CD4-positive, alpha-beta T cell (primary cell): ENCODE results near the gene MORN5. TPM values are rescaled to one million over a fixed set of nuclear protein-coding genes. Genes with fewer than 3 reads are reported as not detected.

ENCODE experiments used
- ATAC-seq: fragments of 200-7000 bp; cut with Tn5 transposase; one replicate; pipeline ENCODE4 v1.10.0; 2022; ENCODE audit warnings: mild to moderate bottlenecking; ENCODE audit not compliant: poor library complexity
- CTCF ChIA-PET: fragments of 350-600 bp; sonication (Branson Sonifier 250); formaldehyde crosslinking; loops from one replicate; lab custom pipeline; 2021; ENCODE audit warnings: antibody characterized with exemption, inconsistent platforms; lab: Charles Lee
- POLR2A ChIA-PET: fragments of 350-600 bp; sonication (Branson Sonifier 250); formaldehyde crosslinking; loops from one replicate; lab custom pipeline; 2021; ENCODE audit warnings: antibody characterized with exemption, inconsistent platforms; lab: Charles Lee
- DNase-seq, 14 experiments: peaks; one replicate each; pipeline ENCODE4 v3.0.0-alpha.2; 2013 to 2020; ENCODE audit warnings: mixed read lengths in 2 of 14
- H3K27ac ChIP-seq, 2 donors: one replicate each; pipeline versions ENCODE4 v1.5.1 to v1.7.0; 2013; ENCODE audit warnings: low read length in 2 of 2, low read depth in 1 of 2, mild to moderate bottlenecking in 1 of 2
- H3K27me3 ChIP-seq, 2 experiments: 1 replicate in 1 of 2; 2 replicates in 1 of 2; pipeline versions ENCODE4 v1.6.1 to v1.7.0; 2013; ENCODE audit warnings: low read length in 2 of 2, control low read depth in 1 of 2, mild to moderate bottlenecking in 1 of 2, moderate library complexity in 1 of 2; ENCODE audit not compliant: insufficient read depth in 2 of 2, control insufficient read depth in 1 of 2
- H3K36me3 ChIP-seq: one replicate; pipeline ENCODE4 v1.6.1; 2013; ENCODE audit warnings: low read length, control low read depth; ENCODE audit not compliant: insufficient read depth
- H3K4me1 ChIP-seq: one replicate; pipeline ENCODE4 v1.6.1; 2013; ENCODE audit warnings: low read length, control low read depth; ENCODE audit not compliant: insufficient read depth
- H3K4me3 ChIP-seq: one replicate; pipeline ENCODE4 v1.5.1; 2013; ENCODE audit warnings: mild to moderate bottlenecking, low read length, moderate library complexity
- H3K9me3 ChIP-seq, 2 experiments: 1 replicate in 1 of 2; 2 replicates in 1 of 2; pipeline versions ENCODE4 v1.6.1 to v1.7.0; 2013; ENCODE audit warnings: low read length in 2 of 2, mild to moderate bottlenecking in 2 of 2, control low read depth in 1 of 2, moderate library complexity in 1 of 2; ENCODE audit not compliant: control insufficient read depth in 1 of 2, insufficient read depth in 1 of 2
- H3K27ac Mint-ChIP-seq: one replicate; pipeline ENCODE4 v1.8.0; 2020; ENCODE audit warnings: mixed read lengths
- H3K27me3 Mint-ChIP-seq: one replicate; pipeline ENCODE4 v1.8.0; 2021; ENCODE audit warnings: mixed read lengths
- H3K36me3 Mint-ChIP-seq: one replicate; pipeline ENCODE4 v1.8.0; 2021; ENCODE audit warnings: low read depth, mixed read lengths
- H3K4me1 Mint-ChIP-seq: one replicate; pipeline ENCODE4 v1.8.0; 2021; ENCODE audit warnings: low read depth, mixed read lengths
- H3K4me3 Mint-ChIP-seq: one replicate; pipeline ENCODE4 v1.8.0; 2020; ENCODE audit warnings: mild to moderate bottlenecking, mixed read lengths
- H3K9me3 Mint-ChIP-seq: one replicate; pipeline ENCODE4 v1.8.0; 2020; ENCODE audit warnings: mixed read lengths
- CTCF ChIP-seq: fragments of 200-600 bp; IDR thresholded peaks from one replicate; pipeline ENCODE4 v1.8.0; 2022; ENCODE audit warnings: antibody characterized with exemption, mild to moderate bottlenecking
- intact Hi-C, 2 experiments: fragments of 100-400 bp; cut with DNase I in 1 of 2; cut with micrococcal nuclease in 1 of 2; formaldehyde crosslinking; loops; one replicate each; pipeline versions ENCODE4 v1.15.1 to v1.9.0; 2023 to 2025; cut with DNase I, micrococcal nuclease
- total RNA-seq, 174 experiments: library from RNA in 2 of 174; stranded (reverse) in 2 of 174; gene quantifications; one replicate each; pipeline ENCODE4 v1.2.3 and lab custom pipeline; 2021 to 2026

Gene MORN5
- total RNA-seq, 2 experiments from 2014 or later = not detected

- intact Hi-C loops = no loop called here
- no peaks in the 10 kb centered on the region for H3K36me3 Mint-ChIP-seq
- POLR2A ChIA-PET = no interaction called here
Measured at GRCh38 chr9:122193651-122194050, 33.9 kb downstream of the MORN5 start.

GRCh38 chr9:122195875-122196274 lies 36.2 kb downstream of the MORN5 start:
- no peaks in the 10 kb centered on the region for H3K27me3 Mint-ChIP-seq
- H3K4me3 Mint-ChIP-seq = no peak overlapping the region
- no peaks in the 10 kb centered on the region for H3K9me3 ChIP-seq
- intact Hi-C loops = no loop called here
- H3K36me3 Mint-ChIP-seq = no peaks in the 10 kb centered on the region
- CTCF ChIA-PET = no interaction called here
- H3K9me3 Mint-ChIP-seq = no peaks in the 10 kb centered on the region
- POLR2A ChIA-PET = no interaction called here
- H3K36me3 ChIP-seq = no peaks in the 10 kb centered on the region
- ATAC-seq (no peak), DNase-seq (no peak)
- no peak overlapping the region for H3K27ac Mint-ChIP-seq
- no peak overlapping the region for H3K4me3 ChIP-seq
- TF ChIP-seq CTCF = no peak
- H3K4me1 Mint-ChIP-seq = no peaks in the 10 kb centered on the region
- H3K27me3 ChIP-seq = peaks cover 0 to 3% of the 10 kb centered on the region in 2 experiments
- H3K27ac ChIP-seq = no peak overlapping the region
- H3K4me1 ChIP-seq = no peaks in the 10 kb centered on the region

More at GRCh38 chr9:122193651-122194050, 33.9 kb downstream of the MORN5 start:
- Histone ChIP-seq H3K27me3 (peaks cover 0 to 3% of the 10 kb centered on the region in 2 experiments), H3K4me1 (no peaks in the 10 kb centered on the region), H3K36me3 (no peaks in the 10 kb centered on the region), H3K27ac (no peak overlapping the region), H3K9me3 (no peaks in the 10 kb centered on the region), H3K4me3 (no peak overlapping the region)
- DNase-seq (no peak), ATAC-seq (no peak)
- Mint-ChIP-seq H3K4me1 (no peaks in the 10 kb centered on the region), H3K27me3 (no peaks in the 10 kb centered on the region), H3K4me3 (no peak overlapping the region), H3K9me3 (no peaks in the 10 kb centered on the region), H3K27ac (no peak overlapping the region)
- no peak for TF ChIP-seq CTCF
- CTCF ChIA-PET = no interaction called here

DNA sequence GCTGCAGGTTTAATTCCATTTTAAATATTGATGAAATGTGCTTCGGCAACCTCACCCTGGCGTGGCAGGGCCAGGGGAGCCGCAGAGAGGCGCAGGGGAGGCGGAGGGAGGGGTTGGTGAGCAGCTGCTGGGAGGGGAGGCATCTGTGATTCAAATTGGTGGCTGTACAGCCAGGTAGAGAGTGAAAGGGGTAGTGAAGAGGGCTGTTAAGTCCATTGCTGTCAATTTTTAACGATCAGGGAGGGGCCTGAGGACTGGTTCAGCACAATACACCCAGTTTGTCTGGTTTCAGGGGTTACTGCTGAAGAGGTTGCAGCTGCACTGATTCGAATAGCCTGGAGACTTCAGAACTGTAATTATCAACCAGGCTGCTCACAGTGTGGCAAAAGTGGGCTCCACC lies 37.7 kb downstream of the MORN5 start:
- no peak overlapping the region for H3K4me3 ChIP-seq
- no peaks in the 10 kb centered on the region for H3K9me3 Mint-ChIP-seq
- no peaks in the 10 kb centered on the region for H3K9me3 ChIP-seq
- no peak for ATAC-seq
- H3K27me3 ChIP-seq = peaks cover 0 to 3% of the 10 kb centered on the region in 2 experiments
- H3K27me3 Mint-ChIP-seq = no peaks in the 10 kb centered on the region
- ChIA-PET CTCF (no interaction called here), POLR2A (no interaction called here)
- TF ChIP-seq CTCF = no peak
- H3K27ac Mint-ChIP-seq = no peak overlapping the region
- H3K27ac ChIP-seq = no peak overlapping the region
- no peaks in the 10 kb centered on the region for H3K4me1 ChIP-seq
- no peaks in the 10 kb centered on the region for H3K4me1 Mint-ChIP-seq
- H3K4me3 Mint-ChIP-seq = no peak overlapping the region
- DNase-seq = no peak
- intact Hi-C loops = no loop called here
- no peaks in the 10 kb centered on the region for H3K36me3 Mint-ChIP-seq
- no peaks in the 10 kb centered on the region for H3K36me3 ChIP-seq
